Embryonic facial prominence (tissue), 1 donor: ENCODE data around the gene EXOC1.

Source experiments
- DNase-seq: peaks from one replicate; pipeline ENCODE4 v3.0.0-alpha.2; 2016; ENCODE audit errors: extremely low spot score

Gene EXOC1

DNA sequence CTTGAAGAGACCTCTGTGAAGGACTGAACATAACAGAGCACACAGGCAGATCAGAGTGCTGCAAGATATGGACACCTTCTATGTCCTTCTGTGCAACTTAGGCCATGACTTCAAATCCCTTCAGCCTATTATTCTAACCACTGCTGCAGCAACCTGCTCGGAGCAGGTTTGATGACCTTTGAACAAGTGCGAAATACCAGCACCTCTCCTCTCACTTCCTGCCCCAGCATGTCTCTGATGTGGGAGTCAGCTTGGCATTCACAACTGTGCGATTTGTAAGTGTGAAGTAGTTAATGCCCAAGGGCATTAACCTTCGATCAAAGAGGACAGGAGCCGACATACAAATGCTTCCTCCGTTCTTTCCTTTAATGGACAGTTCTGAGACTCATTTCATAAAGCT is 1.6 kb upstream of the EXOC1 start:
- no peak for DNase-seq

DNA sequence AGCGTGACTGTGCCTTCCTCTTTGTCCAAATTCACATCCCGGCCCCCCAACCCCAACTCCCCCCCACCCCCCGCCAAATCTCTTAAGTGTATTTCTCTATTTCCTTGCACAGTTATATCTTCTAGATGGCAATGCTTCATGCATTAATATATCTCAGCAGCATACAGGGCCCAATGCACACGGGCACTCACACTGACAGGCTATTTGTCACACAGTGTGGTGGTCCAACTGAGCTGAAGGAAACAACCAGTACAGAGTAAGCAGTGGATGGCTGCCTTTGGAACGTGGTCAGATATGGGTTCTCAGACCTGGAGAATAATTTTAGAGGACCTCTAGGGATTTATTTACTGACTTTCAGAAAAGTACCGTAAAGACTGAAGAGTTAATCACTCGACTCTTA is 681 bp downstream of the EXOC1 start:
- no peak for DNase-seq

DNA sequence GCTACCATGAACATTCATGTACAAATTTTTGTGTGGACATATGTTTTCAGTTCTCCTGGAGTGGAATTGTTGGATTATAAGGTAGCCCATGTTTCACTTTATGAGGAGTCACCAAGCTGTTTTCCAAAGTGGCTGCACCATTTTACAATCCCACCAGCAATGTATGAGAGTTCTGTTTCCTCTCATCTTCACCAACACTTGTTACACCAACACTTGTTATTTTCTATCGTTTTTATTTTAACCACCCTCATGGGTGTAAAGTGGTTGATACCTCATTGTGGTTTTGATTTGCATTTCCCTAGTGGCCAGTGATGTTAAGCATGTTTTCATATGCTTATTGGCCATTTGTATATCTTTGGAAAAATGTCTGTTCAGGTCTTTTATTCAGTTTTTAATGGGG is 4.1 kb downstream of the EXOC1 start:
- no peak for DNase-seq

DNA sequence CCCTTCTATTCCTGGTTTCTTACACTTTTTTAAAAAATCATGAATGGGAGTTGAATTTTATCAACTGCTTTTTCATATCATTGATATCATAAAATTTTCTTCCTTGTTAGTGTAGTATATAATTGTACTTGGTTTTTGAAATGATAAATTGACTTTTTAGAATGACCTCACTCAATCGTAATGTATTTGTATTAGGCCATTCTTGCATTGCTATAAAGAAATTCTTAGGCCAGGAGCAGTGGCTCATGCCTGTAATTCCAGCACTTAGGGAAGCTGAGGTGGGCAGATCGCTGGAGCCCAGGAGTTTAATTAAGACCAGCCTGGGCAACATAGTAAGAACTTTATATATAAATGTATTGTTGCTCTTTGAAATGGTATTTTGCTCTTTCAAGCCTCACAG is 6.3 kb downstream of the EXOC1 start:
- DNase-seq: no peak

DNA sequence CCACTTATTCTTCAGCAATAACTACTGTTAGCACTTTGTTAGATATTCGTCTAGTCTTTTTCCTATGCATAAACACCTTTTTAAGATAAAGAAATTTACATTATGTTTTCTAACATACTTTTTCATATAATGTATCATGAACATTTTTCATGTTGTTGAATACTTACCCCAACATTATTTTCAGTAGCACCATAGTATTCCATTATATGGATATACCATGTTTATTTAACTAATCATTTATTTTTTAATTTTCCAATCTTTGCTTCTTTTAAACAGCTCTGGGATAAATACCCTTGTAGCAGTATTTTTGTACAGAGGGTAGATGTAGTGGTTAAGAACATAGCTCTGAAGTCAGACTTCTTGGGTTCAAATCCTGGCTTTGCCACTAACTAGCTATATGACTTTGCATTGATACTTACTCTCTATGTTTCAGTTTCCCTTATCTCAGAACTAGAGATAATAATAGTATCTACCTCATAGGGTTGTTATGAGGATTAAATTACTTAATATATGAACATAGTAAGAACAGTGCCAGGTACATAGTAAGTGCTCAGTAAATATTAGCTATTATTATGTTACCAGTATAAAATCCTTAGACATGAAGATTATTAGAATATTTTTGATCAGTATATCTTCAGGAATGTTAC is 11.3 kb downstream of the EXOC1 start:
- no peak for DNase-seq

DNA sequence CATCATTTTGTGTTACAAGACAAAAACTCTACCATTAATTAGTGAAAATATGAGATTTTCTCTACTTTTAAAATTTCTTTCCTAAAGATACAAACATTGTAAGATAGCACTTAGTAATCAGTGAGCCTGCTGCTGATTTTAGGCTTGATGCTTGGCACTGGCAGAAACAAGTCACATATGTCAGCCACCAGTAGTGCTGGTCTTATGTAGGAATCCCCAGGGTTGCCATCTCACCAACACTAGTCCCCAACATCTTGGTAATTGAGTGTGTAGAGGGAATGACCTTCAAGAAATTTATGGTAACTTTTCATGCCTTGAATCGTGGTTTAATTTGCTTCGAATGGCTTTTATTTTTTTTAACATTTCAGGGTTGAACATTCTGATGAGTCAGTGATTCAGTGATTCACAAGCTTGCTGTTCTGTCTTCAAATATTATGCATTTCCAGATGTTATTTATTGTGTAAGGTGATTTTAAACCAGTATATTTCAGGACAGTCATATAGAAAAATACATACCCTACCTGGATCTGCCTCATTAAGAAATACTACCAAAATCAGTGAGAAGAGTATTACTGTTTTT is 11.9 kb downstream of the EXOC1 start:
- DNase-seq: no peak

DNA sequence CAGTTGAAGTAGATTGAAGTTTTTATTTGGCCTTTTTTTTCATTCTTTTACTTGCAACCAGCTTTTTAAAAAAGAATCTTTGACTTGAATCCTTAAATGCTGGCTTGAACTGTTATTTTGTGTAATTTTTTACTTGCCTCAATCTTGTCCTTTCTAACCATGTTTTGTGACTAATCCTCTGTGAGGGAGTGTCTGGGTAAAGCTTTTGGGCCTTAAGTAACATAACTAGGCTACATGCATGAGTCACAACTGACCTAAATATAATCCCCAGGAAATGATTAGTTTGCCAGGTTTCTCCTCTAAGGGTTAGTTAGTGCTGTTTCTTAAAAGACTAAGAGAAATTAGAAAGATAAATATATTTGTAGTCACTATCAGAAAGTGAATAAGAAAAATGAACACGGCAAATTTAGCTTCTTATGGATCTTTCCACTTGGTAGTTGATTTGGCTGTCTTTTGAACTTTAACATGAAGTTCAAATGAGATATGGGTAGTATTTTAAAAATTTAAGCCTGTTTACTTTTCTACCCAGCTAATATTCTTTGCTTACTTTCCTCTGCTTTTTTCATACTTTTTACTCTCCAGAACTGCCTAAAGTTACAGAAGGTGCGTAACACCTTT is 13.0 kb downstream of the EXOC1 start:
- DNase-seq: no peak

DNA sequence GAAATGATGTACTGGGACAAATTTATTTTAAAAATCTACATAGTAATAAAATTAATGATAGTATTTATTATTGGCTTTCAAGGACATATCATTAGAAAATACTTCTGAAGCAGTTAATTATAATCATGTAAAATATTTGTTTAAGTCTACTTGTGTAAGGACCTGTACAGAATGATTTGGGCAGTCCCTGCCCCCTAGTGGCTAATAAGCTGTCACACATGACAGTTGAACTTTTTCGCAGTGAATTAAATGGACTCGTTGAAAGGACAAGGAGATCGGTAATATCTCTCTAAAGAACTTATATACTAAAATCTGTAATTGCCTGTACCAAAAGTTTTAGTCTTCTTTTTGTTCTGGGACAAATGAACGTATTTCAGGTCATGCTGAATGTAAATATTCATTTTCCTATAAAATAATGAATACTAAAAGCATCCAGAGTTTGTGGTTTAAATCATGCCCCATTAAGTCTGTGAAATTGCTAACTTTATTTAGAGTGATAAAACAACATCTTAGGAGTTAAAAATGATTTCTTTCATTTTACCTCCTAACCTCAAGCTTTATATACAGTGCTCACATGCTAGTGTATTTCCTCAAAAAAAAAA is 13.6 kb downstream of the EXOC1 start:
- no peak for DNase-seq

DNA sequence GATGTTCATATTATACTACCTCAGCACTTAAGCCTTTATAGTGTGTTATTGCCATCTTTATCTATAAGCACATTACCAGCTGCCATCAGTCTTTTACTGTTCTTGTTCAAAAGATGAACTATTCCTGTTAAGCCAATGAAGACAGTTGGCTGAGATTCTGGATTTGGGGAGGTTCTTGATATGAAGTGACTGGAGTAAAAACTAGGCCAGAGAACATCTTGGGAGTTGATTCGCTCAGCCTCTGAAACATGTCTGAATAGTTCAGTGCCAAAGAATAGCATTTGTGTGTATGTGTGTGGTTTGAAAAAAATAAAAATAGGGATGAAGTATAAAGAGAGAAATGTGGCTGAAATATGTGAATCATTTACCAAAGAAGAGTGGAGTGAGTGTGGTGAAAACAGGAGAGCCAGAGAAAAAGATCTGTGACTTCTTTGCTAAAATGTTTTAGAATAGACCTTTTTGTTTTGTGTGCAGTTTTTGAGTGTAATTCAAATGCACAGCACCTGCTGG is 15.2 kb downstream of the EXOC1 start:
- no peak for DNase-seq

DNA sequence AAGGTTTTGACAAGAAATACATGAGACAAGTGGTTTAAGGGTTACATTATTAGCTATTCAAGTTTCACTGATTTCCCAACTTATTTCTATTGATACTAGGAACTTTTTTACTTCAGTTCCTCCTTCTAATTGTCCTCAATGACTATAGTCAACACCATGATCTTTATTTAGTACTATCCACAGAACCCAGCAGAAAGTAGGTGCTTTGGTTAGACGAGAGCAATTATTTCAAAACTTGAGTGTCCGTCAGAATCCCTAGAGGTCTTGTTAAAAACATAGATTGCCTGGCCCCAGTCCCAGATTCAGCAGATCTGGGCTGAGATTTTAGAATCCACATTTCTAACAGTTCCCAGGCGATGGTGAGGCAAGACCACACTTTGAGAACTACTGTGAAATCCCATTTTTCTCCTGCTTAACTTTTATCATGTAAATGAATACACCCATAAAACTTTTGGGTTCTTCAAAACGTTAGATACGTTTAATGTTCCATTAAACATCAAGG is 17.9 kb downstream of the EXOC1 start:
- DNase-seq: no peak

DNA sequence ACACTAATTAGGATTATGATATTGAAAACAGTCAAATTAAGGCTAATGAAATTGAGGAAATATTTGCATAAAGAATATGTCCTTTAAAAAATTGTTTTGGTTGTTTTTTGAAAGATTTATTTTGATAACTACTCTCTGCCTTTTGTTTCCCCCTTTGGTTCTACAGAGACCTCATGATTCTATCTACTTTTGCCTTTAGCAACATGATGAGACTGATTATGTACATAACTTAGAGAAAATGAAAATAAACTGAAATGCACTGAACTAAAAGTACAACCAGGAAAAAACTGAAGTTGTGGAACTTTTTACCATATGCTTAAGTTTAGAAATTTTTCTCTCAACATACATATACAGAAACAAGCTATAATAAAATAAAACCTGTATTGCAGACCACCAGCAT is 21.4 kb downstream of the EXOC1 start:
- DNase-seq: no peak

DNA sequence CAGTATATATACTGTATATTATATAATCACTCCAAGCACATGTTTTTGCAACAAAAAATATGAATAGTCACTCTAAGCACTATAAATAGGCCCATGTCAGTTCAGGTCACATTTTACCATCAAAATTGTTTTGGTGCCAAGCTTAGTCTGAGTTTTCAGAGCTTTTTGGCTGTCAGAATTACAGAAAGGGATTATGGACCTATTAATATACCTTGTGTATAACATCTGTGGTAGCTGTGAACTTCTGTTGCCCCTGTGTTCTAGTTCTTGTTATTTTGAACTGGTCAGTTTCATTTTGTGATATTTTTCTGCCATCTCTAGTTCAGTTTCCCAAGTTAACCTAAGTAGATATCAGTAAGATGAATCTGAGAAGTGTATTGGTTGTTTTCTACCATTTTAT is 22.9 kb downstream of the EXOC1 start:
- no peak for DNase-seq

DNA sequence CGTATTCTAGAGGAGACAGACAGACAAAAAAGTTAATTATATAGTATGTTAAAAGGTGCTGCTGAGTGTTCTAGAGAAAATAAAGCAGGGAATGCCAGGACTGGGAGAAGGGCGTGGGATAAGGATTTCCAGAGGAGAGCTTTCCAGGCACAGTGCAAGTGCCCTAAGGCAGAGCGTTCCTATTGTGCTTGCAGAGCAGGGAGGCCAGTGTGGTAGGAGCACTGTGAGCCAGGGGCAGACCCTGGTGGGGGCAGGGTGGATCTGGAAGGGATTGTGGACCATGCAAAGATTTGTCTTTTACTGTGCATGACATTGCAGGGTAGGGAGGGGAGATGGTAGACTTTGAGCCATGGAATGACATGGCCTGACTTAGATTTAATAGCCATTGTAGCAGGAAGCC is 25.8 kb downstream of the EXOC1 start:
- no peak for DNase-seq

DNA sequence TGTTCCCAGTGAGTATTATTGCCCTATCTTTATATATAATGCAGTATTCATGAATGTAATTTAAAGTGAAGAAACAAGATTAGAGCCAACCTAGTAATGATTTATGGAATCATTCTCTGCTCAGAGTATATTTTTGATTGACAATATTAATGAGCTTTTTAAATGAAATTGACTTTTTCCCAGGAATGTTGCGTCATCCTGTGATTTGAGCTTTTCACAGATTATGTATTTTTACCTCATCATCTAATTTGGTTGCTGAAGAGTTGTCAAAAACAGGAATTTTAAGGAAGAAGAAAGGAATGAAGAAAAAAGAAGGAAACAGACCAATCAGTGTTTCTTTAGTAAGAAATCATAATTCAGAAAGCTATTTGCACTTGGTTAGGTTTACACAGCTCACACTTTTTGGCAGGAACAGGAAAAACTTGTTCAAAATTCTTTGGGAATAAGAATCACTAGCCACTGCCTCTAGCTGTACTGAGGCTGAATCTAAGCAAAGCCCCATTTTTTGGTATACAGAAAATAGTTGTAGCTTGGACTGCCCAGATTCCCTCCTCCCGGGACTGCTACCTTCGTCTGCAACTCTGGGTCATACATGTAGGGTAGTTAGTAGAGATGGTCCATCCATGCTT is 27.3 kb downstream of the EXOC1 start:
- no peak for DNase-seq

DNA sequence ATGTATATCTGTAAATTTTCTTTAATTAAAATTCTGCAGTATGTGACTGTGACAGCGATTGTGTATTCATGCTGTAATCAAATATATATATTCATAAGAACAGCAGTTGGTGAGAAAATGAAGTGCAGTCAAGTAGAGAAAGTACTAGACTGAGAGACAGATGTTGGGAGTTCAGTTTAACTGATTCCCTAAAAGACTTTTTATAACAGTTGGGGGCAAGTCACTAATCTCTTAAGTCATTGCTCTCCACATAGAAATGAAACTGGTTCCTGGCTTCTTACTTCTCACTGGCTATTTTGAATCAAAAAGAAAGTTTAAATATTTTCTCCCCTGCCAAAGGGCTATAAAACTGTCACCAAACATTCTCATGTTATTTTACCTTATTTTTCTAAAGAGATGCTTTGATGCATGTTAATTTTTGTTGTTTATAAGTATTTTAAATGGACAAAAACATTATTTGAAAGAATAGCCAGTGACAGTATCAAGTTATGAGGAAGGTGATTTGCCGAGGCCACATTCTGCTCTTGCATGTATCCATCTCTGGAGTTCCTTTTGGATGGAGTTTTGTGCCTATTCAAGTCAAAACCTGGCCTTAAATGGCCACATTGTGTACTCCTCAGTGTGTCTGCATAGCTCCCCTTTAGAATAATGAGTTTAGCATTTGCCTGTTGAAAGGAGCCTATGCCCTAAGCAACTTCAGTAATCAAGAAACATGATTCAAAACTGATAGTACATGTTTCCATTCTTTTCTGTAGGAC is 30.8 kb downstream of the EXOC1 start:
- DNase-seq: no peak

DNA sequence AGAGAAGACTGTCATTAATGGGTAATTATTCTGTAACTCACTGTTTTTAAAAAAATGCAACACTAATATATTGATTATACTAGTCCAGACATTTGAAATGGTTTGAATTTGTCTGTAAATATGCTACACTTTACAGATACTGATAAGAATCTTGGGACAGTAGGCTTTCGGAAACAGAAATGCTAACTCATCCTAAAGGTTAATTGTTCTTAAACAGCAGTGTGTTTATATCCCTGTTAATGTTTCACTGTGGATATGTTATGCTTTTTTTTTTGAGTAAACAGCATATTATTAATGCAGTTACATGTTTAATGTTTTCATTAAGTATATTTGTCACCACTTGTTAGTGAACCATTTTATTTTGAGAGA is 31.4 kb downstream of the EXOC1 start:
- DNase-seq: no peak

DNA sequence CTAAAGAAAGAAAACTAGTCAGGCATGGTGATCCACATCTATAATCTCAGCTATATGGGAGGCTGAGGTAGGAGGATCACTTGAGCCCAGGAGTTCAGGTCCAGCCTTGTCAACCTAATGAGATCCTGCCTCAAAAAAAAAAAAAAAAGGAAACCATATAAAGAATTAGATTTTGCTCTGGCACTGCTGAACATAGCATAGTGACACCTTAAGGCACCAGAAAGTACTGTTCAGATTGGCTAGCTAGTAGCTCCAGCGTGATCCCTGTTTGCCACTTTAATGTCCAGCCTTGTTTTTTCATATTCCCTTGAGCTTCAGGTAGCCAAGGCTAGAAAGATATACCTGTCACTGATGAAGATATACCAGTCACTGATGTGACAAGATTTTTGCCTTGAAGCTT is 34.1 kb downstream of the EXOC1 start:
- DNase-seq: no peak

DNA sequence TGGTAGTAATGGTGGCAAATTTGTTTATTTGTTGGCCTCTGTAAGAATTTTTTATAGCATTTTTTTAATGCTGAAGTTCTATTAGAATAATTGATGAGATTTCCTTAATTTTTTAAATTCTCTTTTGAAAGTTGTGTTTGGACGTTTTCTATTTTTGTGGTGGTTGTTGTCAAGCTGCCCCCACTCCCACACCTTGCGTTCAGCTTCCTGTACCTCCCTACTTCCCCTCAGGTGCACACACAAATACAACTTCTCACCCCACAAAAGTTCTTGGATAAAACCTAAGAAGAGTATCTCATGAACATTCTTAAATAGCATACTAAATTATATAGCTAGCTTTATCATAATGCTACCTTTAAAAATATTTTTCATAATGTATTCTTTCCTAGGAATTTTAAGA is 38.7 kb downstream of the EXOC1 start:
- DNase-seq: no peak

DNA sequence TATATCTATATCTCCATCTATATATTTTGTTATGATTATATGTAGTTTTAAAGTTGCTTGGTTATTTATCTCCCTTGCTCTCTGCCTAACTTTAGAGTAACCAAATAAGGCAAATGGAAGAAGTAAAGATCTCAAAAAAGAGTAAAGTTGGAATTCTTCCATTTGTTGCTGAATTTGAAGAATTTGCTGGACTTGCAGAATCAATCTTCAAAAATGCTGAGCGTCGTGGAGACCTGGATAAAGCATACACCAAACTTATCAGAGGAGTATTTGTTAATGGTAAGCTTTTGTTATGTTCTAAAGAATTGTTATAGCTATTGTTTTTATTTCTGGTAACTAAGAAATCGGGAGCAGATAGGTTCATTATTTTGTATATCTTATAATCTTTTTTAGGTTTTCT is 43.2 kb downstream of the EXOC1 start:
- no peak for DNase-seq

DNA sequence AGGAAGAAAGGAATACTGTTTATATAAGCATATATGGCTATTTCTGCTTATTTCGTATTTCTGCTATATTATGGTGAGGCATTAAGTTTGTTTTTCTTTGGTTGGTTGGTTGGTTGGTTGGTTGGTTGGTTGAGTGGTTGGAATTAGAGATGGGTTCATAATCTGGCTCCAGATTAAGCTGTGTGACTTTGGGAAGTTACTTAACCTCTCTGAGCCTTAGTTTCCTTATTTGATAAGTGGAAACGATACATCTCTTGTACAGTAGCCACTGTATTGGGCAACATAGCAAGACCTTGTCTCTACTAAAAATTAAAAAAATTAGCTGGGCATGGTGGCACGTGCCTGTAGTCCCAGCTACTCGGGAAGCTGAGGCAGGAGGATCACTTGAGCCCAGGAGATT is 49.2 kb downstream of the EXOC1 start:
- no peak for DNase-seq

DNA sequence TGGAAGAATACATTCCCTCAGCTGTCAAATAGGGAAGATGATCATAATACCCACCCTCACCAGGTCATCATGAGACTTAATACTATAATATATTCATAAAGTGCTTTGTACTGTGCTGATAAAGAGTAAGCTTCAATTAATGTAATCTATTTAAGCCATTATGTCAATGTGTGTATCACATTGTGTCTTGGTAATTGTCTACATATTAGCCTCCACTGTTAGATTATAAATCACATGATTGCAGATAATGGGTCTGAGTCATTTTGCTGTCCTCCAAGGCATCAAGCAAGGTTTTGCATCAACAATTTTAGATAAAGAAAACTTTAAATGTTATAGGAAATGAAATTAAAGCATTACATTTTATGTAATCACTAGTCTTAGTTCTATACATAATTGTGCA is 50.1 kb downstream of the EXOC1 start:
- no peak for DNase-seq

DNA sequence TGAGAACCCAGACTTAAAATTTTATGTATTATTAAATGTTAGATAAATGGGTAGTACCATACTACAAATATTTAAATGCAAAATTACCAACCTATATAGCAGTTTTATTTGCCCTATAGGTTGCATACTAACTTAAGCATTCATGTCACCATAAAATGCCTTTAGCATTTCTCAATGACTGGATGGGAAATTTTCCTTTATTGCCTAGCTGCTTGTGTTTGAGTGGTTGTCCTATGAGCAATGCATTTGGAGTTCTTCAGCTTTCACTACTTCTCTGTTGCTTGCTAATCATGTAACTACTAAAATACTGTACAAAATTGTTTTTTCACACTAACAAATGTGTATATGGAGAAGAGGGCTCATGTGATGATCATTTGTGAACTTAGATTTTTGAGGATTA is 51.1 kb downstream of the EXOC1 start:
- DNase-seq: no peak
